Measurements from ENCODE around the gene TNFRSF12A. TPM values are rescaled to one million over a fixed set of nuclear protein-coding genes. Genes with fewer than 3 reads are reported as not detected.

TNFRSF12A gene
- total and polyA plus RNA-seq, 9 of the 15 experiments (the other 6 are each of a cell fraction or from before 2014, with no cell fraction given) = 0.41 to 61.8 (median 26.5) TPM

- peak in 1 of 2 experiments; percentile 84; a peak in 2 of 4 replicates for TF ChIP-seq MNT (conservative IDR thresholded peaks at IDR 0.05)
- TF ChIP-seq PHF20 (IDR thresholded peaks at IDR 0.05; ENCODE audit: partially characterized antibody) = peak; percentile 72
- no peak for TF ChIP-seq GTF2F1 (IDR thresholded peaks at IDR 0.05; ENCODE audit: low read depth, low read length)
- peak; percentile 16 for TF ChIP-seq KAT2B (IDR thresholded peaks at IDR 0.05; ENCODE audit: low read depth, low read length)
- TF ChIP-seq MAZ (CRISPR knock-in tag; conservative IDR thresholded peaks at IDR 0.05 in 1 of 2, IDR thresholded peaks at IDR 0.05 in 1 of 2) = peak; percentile 97 to 98
- TF ChIP-seq GABPA (tag; conservative IDR thresholded peaks at IDR 0.05; ENCODE audit: low read depth) = peak; percentile 61; the same call in 1 of the 2 replicates
- peak in 1 of 2 experiments; percentile 59; a peak in 1 of 4 replicates for TF ChIP-seq TBL1XR1 (IDR thresholded peaks at IDR 0.05; ENCODE audit: low read length in 2 of 2)
- peak; percentile 53 for TF ChIP-seq CCNT2 (IDR thresholded peaks at IDR 0.05; ENCODE audit: borderline replicate concordance, extremely low read depth, insufficient read length, low read depth, low read length)
- peak; percentile 91 to 93 for TF ChIP-seq NRF1 (conservative IDR thresholded peaks at IDR 0.05 in 1 of 2, IDR thresholded peaks at IDR 0.05 in 1 of 2)
- TF ChIP-seq GATAD2B (IDR thresholded peaks at IDR 0.05; ENCODE audit: borderline replicate concordance) = peak; percentile 90; the same call in 1 of the 2 replicates
- peak; percentile 77; the same call in 1 of the 2 replicates for TF ChIP-seq PHF8 (IDR thresholded peaks at IDR 0.05; ENCODE audit: borderline replicate concordance, low read length)
- TF ChIP-seq KLF16 (IDR thresholded peaks at IDR 0.05) = 0 out of 2 replicates have a peak, but pooled peaks have one; percentile 14
- no peak for TF ChIP-seq IRF2 (CRISPR knock-in tag; IDR thresholded peaks at IDR 0.05)
- TF ChIP-seq NONO (IDR thresholded peaks at IDR 0.05; ENCODE audit: low read depth in 2 of 2, low read length in 1 of 2) = peak in 1 of 2 experiments; percentile 77; a peak in 1 of 4 replicates
- TF ChIP-seq, protein P1, sequence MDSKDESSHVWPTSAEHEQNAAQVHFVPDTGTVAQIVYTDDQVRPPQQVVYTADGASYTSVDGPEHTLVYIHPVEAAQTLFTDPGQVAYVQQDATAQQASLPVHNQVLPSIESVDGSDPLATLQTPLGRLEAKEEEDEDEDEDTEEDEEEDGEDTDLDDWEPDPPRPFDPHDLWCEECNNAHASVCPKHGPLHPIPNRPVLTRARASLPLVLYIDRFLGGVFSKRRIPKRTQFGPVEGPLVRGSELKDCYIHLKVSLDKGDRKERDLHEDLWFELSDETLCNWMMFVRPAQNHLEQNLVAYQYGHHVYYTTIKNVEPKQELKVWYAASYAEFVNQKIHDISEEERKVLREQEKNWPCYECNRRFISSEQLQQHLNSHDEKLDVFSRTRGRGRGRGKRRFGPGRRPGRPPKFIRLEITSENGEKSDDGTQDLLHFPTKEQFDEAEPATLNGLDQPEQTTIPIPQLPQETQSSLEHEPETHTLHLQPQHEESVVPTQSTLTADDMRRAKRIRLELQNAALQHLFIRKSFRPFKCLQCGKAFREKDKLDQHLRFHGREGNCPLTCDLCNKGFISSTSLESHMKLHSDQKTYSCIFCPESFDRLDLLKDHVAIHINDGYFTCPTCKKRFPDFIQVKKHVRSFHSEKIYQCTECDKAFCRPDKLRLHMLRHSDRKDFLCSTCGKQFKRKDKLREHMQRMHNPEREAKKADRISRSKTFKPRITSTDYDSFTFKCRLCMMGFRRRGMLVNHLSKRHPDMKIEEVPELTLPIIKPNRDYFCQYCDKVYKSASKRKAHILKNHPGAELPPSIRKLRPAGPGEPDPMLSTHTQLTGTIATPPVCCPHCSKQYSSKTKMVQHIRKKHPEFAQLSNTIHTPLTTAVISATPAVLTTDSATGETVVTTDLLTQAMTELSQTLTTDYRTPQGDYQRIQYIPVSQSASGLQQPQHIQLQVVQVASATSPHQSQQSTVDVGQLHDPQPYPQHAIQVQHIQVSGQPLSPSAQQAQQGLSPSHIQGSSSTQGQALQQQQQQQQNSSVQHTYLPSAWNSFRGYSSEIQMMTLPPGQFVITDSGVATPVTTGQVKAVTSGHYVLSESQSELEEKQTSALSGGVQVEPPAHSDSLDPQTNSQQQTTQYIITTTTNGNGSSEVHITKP (IDR thresholded peaks at IDR 0.05; ENCODE audit: partially characterized antibody) = peak; percentile 19
- TF ChIP-seq CEBPB (tag; IDR thresholded peaks at IDR 0.05) = no peak
- peak; percentile 90 for TF ChIP-seq VEZF1 (CRISPR knock-in tag; IDR thresholded peaks at IDR 0.05)
- TF ChIP-seq ZBTB2 (IDR thresholded peaks at IDR 0.05) = 0 out of 2 replicates have a peak, but pooled peaks have one; percentile 1
These were observed 39.0 kb downstream of the TNFRSF12A start (continued) for GRCh38 chr16:3059041-3059722.

Measured in K562 (cell line).